Thyroid gland (tissue), 4 donors: ENCODE measurements around the gene RPH3AL. TPM values are rescaled to one million over a fixed set of nuclear protein-coding genes. Genes with fewer than 3 reads are reported as not detected.
A peak's percentile ranks its signal among the peaks of the same experiment; 100 is the strongest.

Experiments
- DNase-seq, 2 donors: peaks; one replicate each; pipeline ENCODE4 v3.0.0-alpha.2; 2019
- H3K27ac ChIP-seq, 3 donors: fragments of 200-600 bp; sonication (generic); 1 replicate in 2 of 3; 2 replicates in 1 of 3; pipeline ENCODE4 v1.5.1; 2016 to 2019; ENCODE audit warnings: mild to moderate bottlenecking in 1 of 3, moderate library complexity in 1 of 3
- H3K27me3 ChIP-seq: fragments of 200-600 bp; sonication (generic); one replicate; pipeline ENCODE4 v1.5.1; 2019
- H3K36me3 ChIP-seq, 2 donors: fragments of 200-600 bp; sonication (generic); one replicate each; pipeline ENCODE4 v1.5.1; 2016 to 2019
- H3K4me1 ChIP-seq, 2 donors: fragments of 200-600 bp; sonication (generic); one replicate each; pipeline ENCODE4 v1.5.1; 2017 to 2019
- H3K4me3 ChIP-seq, 3 donors: fragments of 200-600 bp; sonication (generic); replicated peaks in 1 of 3; 1 replicate in 2 of 3; 2 replicates in 1 of 3; pipeline ENCODE4 v1.5.1; 2016; ENCODE audit warnings: mild to moderate bottlenecking in 1 of 3
- H3K9me3 ChIP-seq: fragments of 200-600 bp; sonication (generic); one replicate; pipeline ENCODE4 v1.5.1; 2017
- POLR2A ChIP-seq, 2 donors: fragments of 450-650 bp; IDR thresholded peaks; one replicate each; pipeline ENCODE4 v1.6.1; 2017; ENCODE audit warnings: antibody characterized with exemption in 2 of 2, mild to moderate bottlenecking in 2 of 2, moderate library complexity in 1 of 2
- WGBS, 2 donors: methylation state at CpG; one replicate each; pipeline ENCODE4 v1.1.5; 2017; 5-methylcytosine and 5-hydroxymethylcytosine counted together
- intact Hi-C: fragments of 100-400 bp; cut with DNase I; formaldehyde crosslinking; loops from one replicate; pipeline ENCODE4 v1.15.1; 2023
- total RNA-seq, 4 donors: library from RNA; depleted of rRNA; stranded (reverse); fragments of >200 nt; gene quantifications; one replicate each; pipeline ENCODE4 v1.2.3, GENCODE V29; 2016
- TF ChIP-seq, protein P1 (sequence below), 6 experiments: fragments of 200-600 bp in 3 of 6; fragments of 450-650 bp in 3 of 6; sonication (generic) in 3 of 6; IDR thresholded peaks; one replicate each; pipeline ENCODE4 v1.5.1; 2016 to 2019; ENCODE audit warnings: antibody characterized with exemption in 6 of 6, mild to moderate bottlenecking in 2 of 6, inconsistent platforms in 1 of 6, moderate library complexity in 1 of 6

The RPH3AL gene
- total RNA-seq, 4 donors from 2014 or later, result 19.1 to 47.7 (median 42.5) TPM

DNA sequence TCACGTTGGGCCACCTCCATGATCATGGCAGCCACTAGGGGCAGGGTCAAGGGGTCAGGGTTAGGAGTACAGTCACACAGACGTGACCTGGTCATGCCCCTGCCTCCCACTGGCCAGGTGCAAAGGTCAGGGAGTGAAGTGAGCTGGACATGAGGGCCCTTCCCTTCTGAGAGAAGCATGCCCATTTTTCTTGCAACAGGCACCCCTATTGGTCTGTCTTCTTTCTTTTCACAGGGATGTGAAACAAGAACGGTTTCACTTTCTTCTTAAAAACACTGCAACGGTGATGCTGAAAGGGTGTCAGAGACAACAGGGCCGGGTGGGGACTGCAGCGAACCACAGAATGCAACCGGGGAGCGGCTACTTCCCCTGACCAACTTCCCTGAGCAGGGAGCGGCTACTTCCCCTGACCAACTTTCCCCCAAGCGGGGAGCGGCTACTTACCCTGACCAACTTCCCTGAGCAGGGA lies 119.1 kb downstream of the RPH3AL start:
- 66 to 67% methylated on average over 8 to 10 of the region's 11 CpGs for WGBS, 2 donors
- no peak for DNase-seq
- intact Hi-C loops, result no loop called here
- Histone ChIP-seq H3K27ac (peak overlapping the region; percentile 11 to 42 (median 38)), H3K36me3 (no peaks in the 10 kb centered on the region), H3K27me3 (no peaks in the 10 kb centered on the region), H3K4me1 (peaks cover 0 to 7% of the 10 kb centered on the region in 2 donors), H3K9me3 (no peaks in the 10 kb centered on the region), H3K4me3 (no peak overlapping the region)
- TF ChIP-seq POLR2A (IDR thresholded peaks at IDR 0.05), result no peak
- TF ChIP-seq, protein P1, sequence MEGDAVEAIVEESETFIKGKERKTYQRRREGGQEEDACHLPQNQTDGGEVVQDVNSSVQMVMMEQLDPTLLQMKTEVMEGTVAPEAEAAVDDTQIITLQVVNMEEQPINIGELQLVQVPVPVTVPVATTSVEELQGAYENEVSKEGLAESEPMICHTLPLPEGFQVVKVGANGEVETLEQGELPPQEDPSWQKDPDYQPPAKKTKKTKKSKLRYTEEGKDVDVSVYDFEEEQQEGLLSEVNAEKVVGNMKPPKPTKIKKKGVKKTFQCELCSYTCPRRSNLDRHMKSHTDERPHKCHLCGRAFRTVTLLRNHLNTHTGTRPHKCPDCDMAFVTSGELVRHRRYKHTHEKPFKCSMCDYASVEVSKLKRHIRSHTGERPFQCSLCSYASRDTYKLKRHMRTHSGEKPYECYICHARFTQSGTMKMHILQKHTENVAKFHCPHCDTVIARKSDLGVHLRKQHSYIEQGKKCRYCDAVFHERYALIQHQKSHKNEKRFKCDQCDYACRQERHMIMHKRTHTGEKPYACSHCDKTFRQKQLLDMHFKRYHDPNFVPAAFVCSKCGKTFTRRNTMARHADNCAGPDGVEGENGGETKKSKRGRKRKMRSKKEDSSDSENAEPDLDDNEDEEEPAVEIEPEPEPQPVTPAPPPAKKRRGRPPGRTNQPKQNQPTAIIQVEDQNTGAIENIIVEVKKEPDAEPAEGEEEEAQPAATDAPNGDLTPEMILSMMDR (IDR thresholded peaks at IDR 0.05), result no peak

DNA sequence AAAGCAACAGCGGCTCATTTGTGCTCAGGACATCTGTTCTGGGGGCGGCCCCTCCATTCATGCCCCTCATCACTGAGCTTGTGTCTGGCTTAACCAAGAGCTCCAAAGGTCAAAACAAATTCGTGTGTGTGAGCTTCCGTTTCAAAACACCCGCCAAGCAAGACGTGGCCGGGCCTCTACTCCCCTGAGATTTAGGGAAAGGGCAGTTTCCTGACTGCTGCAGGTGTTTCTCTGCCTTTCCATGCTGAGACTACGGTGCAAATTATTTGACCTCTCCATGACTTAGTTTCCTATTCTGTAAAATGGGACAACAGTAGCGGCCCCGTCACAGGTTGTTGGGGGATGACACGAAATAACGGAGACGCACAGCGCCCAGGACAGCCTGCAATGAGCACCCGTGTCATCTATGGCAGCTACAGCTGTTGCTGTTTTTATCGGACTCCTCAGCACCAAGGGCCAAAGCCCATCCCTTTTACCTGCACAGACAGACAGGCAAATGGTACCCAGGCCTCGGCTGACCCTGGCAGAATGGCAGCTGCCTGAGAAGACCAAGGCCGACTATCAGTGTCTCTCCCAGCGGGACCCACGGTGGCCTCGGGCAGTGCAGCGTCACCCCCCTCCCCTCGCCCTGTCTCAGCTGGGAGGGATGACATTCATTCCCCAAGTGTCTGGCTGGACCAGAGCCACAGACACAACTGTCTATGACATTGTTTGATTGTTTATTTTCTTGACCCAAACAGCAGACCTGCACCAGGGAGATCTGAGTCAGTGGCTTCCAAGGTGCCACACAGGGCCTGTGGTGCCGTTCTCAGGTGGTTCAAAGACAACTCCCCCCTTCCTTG lies 120.4 kb downstream of the RPH3AL start:
- 78 to 82% methylated on average over 16 to 22 of the region's 24 CpGs for WGBS, 2 donors
- no peak for DNase-seq
- H3K4me3 ChIP-seq, result no peak overlapping the region
- H3K4me1 ChIP-seq, result peaks cover 0 to 7% of the 10 kb centered on the region in 2 donors
- H3K36me3 ChIP-seq, result no peaks in the 10 kb centered on the region
- no peaks in the 10 kb centered on the region for H3K9me3 ChIP-seq
- intact Hi-C loops, result no loop called here
- H3K27ac ChIP-seq, result no peak overlapping the region
- H3K27me3 ChIP-seq, result no peaks in the 10 kb centered on the region
- TF ChIP-seq POLR2A (IDR thresholded peaks at IDR 0.05), result no peak
- TF ChIP-seq, protein P1 (IDR thresholded peaks at IDR 0.05), result no peak

DNA sequence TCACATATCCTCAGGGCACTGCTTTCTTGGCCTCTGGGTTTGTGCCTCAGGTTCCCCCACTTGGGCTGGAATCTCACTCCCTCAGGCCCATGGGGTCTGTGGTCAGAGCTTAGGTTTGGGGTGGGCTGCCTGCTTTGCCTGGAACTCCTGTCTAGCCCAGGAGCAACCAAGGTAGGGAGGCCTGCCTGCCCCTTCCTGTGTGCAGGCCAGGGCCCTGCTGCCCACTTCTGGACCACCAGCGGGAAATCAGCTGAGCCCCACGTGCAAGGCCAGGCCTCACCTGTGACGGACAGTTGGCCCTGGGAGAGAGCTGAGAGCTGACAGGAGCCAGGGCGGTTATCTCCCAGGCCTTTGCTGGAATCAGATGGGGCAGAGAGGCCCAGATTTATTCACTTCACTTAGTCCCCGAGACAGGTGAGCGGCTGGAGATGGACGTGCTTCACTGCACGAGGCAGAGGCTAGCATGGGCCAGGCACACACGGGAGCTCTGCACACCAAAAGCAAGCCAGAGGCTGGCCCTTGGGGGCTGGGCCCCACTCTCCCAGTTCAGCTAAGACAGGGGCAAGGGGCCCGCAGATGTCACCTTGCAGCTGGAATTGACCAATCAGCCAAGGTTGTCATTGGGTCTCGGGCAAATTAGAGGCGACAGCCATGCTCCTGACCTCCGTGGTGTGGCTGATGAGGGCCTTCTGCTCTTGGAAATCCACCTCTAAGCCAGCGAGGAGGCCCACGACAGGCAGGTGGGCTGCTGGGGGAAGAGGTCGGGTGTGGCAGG lies 121.2 kb downstream of the RPH3AL start:
- Histone ChIP-seq H3K36me3 (no peaks in the 10 kb centered on the region), H3K4me1 (peaks cover 0 to 7% of the 10 kb centered on the region in 2 donors), H3K27ac (no peak overlapping the region), H3K4me3 (no peak overlapping the region), H3K9me3 (no peaks in the 10 kb centered on the region), H3K27me3 (no peaks in the 10 kb centered on the region)
- 70 to 72% methylated on average over 10 to 12 of the region's 16 CpGs for WGBS, 2 donors
- no peak for DNase-seq
- intact Hi-C loops, result no loop called here
- no peak for TF ChIP-seq POLR2A (IDR thresholded peaks at IDR 0.05)
- TF ChIP-seq, protein P1 (IDR thresholded peaks at IDR 0.05), result no peak

DNA sequence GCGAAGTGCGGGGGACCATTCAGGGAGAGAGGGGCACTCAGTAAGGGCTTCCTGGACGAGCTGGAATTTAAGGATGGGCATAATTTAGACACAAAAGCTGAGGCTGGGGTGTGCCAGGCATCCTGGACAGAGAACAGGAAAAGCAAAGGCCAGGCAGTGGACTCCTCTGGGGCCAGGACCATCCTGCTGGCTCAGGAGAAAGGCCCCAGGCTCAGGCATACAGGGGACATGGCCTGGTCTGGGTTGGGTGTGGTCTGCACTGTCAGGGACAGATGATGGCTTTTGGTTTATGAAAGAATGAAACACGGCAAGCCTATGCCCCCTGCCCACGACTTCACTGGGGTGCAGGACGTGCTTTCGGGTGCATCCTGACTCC lies 122.2 kb downstream of the RPH3AL start:
- no peaks in the 10 kb centered on the region for H3K36me3 ChIP-seq
- H3K4me3 ChIP-seq, result no peak overlapping the region
- DNase-seq, result no peak
- peaks cover 0 to 7% of the 10 kb centered on the region in 2 donors for H3K4me1 ChIP-seq
- peak overlapping the region in 1 of 3 donors; percentile 2 for H3K27ac ChIP-seq
- intact Hi-C loops, result no loop called here
- no peaks in the 10 kb centered on the region for H3K9me3 ChIP-seq
- no peaks in the 10 kb centered on the region for H3K27me3 ChIP-seq
- WGBS, 2 donors, result 87 to 94% methylated on average over 7 of the region's 7 CpGs
- no peak for TF ChIP-seq POLR2A (IDR thresholded peaks at IDR 0.05)
- TF ChIP-seq, protein P1 (IDR thresholded peaks at IDR 0.05), result no peak
